Retina (tissue), 1 donor: ENCODE data around the gene NAT10.

ENCODE experiments used
- DNase-seq: peaks from one replicate; pipeline ENCODE4 v3.0.0-alpha.2; 2016

The NAT10 gene

DNA sequence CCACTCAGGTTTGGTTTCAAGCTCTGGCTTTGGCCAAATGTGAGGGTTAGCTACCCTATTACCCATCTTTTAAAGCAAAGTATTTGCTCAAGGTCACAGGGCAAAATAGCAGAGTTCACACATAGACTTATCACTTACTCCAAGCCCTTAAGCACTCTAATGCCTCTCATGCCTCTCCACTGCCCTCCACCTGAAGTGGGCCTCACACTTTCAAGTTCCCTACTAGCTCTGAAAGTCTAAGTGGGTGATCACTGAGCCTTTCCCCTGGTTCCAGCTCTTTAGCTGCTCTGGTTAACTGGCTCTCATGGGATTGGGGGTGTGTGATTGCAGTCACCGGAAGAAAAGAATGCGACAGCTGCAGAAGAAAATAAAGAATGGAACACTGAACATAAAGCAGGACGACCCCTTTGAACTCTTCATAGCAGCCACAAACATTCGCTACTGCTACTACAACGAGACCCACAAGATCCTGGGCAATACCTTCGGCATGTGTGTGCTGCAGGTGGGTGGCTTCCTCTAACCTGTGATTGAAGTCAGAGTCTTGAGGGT, 6.4 kb downstream of the NAT10 start:
- no peak for DNase-seq

GRCh38 chr11:34114014-34114413, 8.6 kb downstream of the NAT10 start:
- no peak for DNase-seq

DNA sequence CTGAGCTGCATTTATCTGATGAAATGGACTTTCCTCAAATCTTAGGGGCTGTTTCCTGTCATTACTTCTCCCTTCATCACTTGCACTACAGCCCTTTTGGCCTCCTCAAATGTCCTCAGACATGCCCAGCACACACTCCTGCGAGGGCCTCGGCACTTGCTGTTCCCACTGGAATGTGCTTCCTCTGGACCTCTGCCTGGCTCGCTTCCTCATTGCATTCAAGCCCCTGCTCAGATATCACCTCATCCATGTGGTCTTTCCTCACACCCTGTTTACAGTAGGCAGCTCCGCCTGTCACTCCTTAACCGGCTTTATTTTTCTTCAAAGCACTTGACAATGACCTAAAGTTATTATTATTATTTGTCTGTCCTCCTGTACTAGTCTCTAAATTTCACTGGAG, 9.0 kb downstream of the NAT10 start:
- no peak for DNase-seq

GRCh38 chr11:34120651-34121050, 15.2 kb downstream of the NAT10 start:
- no peak for DNase-seq

DNA sequence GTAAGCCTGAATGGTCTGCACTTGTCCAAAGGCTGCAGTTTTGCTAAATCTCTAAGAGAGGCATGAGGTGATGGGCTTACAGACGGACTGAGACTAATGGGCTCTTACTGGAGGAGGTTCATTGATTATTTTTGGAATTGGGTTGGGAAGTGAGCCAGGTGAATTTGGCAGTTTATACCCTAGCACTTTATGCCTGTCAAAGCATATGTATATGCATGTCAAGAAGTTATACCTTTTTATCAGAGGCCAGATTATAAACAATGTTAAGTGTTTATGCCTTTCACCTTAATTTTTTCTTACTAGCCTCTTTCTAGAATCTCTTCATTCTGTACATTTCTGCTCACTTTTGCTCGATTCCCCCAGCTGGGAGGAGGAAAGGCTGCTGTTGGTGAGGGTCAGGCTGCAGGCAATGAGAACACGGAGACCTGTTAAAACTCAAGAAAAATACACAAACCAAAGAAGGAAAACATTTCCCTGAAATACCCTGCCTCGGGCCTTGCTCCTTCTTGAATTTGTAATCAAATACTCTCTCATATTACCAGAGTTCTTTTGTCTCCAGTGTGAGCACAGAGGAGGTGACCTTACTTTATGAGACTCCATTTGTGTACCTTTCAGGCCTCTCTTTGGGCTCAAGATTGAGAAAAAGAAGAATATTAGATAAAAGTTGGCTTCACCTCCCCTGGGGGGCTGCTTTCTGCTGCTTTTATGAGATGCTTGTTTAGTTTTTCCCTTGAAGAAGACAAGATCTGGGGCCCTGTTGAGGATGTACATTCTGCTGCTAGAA, 19.6 kb downstream of the NAT10 start:
- no peak for DNase-seq

DNA sequence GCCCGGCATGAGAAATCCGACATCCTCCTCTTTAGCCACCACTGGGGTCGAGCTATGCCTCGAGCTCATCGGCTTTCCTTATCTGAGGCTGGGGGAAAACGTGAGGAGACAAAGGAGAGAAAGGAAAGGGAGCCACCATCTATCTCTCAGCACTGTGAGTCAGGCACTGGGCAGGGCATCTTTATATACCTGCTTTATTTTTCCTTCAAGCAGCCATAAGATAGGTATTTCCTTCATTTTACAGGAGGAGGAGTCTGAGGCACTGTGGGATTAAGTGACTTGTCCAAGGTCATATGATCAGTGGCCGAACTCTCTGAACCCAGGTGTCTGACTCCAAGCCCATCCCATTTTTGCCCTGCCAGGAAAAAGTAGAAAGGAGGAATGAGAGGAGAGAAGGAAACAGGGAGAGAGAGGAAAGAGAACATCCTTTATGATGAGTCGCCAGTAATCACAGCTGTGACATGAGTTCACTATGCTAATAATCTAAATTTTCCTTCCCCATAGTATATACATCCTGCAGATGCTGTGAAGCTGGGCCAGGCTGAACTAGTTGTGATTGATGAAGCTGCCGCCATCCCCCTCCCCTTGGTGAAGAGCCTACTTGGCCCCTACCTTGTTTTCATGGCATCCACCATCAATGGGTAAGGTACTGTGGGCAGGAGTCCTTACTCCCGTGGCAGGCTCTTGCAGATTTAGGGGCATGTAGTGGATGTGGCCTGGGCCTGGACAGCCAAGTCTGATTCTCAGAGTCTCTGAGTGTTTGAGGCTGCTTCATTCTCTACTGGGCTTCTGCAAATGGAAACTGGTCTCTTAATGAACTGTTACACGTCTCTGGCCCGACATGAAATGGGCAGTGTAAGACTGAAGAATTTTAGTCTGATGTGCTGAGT, 21.8 kb downstream of the NAT10 start:
- no peak for DNase-seq

DNA sequence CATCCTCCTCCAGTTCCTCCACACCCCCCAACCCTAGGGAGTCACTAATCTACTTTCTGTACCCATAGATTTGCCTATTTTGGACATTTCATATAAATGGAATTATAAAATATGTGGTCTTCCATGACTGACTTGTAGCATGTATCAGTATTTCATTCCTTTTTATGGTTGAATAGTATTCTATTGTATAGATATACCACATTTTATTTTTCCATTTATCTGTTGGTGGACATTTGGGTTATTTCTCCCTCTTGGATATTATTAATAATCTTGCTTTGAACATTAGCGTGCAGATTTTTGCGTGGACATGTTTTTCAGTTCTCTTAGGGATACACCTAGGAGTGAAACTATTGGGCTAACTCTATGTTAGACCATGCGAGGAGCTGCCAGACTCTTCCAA, 23.4 kb downstream of the NAT10 start:
- no peak for DNase-seq

GRCh38 chr11:34132261-34132965, 27.0 kb downstream of the NAT10 start:
- no peak for DNase-seq

GRCh38 chr11:34134765-34135164, 29.3 kb downstream of the NAT10 start:
- no peak for DNase-seq

- no peak for DNase-seq
These were observed 30.0 kb downstream of the NAT10 start for GRCh38 chr11:34135439-34135838.

DNA sequence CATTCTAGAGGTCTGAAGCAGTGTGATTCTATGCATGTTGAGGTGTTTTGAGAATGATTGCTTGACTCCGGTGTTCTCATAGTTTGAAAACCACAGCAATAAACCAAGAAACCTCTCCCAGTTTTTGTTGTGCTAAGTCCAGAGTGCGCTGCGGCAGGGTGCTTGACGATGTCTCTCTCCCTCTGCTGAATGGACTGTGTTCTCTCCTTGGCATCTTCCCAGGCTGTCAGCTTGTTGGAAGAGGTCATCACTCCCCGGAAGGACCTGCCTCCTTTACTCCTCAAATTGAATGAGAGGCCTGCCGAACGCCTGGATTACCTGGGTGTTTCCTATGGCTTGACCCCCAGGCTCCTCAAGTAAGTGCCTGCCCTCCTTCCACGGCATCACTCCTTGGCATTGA, 31.0 kb downstream of the NAT10 start:
- no peak for DNase-seq

DNA sequence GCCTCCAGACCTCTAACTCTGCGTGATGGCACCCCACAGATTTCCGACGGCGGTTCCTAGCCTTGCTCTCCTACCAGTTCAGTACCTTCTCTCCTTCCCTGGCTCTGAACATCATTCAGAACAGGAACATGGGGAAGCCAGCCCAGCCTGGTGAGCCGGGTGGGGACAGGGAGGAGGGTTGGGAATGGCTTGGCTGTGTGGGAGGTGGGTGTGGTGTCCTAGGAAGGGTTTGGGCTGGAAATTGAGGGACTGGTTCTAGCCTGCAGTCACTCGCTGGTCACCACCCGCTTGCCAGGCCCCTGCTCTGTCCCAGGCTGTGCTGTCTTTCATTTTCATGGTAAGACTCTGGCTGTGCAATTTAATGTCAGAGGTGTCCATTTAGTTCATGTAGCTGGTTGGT, 33.9 kb downstream of the NAT10 start:
- DNase-seq = no peak

DNA sequence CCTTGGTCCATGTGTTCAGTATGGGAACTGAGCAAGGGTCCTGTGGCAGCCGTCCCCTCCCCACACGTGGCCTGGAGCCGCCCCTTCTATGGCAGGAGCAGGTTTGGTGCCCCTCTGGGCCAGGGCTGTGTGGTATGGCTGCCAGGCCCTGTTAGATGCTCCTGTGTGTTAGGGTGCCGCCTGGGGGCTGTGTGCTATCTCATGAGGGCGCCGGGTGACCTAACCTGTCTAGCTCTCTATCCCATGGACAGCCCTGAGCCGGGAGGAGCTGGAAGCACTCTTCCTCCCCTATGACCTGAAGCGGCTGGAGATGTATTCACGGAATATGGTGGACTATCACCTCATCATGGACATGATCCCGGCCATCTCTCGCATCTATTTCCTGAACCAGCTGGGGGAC, 34.7 kb downstream of the NAT10 start:
- DNase-seq = no peak

GRCh38 chr11:34143048-34143447, 37.6 kb downstream of the NAT10 start:
- DNase-seq = no peak

DNA sequence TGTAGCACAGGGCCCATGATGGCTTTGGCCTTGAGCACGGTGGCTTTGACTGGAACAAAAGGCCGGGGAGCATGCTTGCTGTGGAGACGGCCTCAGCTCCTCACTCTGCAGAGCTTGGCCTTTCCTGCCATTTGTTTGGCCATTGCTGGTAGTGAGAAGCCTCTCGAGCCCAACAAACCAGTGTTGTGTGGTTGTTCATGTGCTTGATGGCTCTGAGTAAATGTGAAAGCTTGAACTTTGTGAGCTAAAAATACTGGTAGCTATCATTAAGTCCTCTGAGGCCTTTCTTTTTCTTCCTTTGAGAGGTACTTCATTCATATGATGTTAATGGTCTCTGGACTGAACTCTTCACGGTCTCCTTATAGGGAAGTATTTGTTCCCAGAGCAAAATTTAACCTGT, 39.6 kb downstream of the NAT10 start:
- no peak for DNase-seq

DNA sequence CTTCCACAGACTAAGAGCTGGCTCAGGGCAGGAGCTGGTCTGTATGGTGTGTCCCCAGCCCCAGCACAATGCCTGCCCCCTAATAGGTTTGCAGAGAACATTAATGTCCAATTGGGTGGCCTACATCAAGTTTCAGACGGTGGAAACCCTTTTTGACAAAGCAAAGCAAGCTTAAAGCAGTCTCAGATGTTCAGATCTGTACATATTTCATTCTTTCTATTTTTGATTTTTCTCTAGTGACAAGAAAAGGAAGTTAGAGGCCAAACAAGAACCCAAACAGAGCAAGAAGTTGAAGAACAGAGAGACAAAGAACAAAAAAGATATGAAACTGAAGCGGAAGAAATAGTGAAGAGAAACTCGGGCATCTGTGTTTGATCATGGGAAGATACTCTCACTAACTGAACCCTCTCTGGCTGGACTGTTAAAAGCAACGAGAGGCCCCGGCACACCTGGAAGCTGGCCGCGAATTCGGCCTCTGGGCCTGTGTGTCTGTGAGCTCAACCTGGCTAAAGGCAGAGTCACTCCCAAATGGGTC, 40.5 kb downstream of the NAT10 start:
- no peak for DNase-seq

DNA sequence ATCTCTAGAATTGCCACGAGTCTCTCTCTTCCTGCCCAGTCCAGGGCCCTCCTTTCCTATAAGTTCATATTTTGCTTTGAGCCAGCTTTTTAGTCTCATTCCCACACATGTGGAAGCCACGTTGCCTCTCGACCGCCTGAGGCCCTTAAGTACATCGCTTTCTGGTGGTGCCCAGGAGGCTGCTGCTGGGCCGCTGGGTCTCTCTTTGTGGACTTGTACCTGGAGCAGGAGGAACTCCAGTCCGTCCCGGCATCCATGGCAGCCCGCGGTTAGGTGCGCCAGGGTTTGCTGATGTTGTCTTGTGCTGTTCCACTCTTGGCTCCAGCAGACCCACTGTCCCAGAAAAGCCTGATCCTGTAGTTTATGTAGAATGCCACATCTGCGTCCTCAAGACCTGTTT, 41.0 kb downstream of the NAT10 start:
- DNase-seq = no peak

- DNase-seq = no peak
These were observed 41.4 kb downstream of the NAT10 start for GRCh38 chr11:34146866-34147265.

DNA sequence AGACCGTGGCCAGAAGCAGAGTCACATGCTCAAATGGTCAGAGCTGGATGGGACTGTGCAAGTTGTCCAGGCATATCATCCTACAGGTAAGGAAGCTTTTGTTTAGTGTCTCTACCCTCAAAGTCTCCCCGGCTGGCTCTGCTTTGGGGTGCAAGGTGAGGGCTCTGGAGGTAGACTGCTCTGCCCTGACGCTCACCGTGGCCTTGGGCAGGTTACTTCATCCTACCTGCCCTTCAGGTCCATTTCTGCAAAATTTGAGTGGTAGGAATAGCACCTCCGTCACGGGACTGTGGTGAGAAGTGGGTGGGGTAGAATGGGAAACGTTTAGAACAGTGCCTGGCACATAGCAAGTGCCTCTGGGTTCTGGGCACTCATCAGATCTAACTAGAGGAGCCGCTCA, 42.2 kb downstream of the NAT10 start:
- no peak for DNase-seq

- DNase-seq = peak; percentile 80
These were observed 43.2 kb downstream of the NAT10 start for GRCh38 chr11:34148504-34149165.

GRCh38 chr11:34149274-34149673, 43.8 kb downstream of the NAT10 start:
- DNase-seq = no peak

GRCh38 chr11:34149786-34150185, 44.4 kb downstream of the NAT10 start:
- peak; percentile 42 for DNase-seq
